ENCODE data around the gene DNAJC10. TPM values are rescaled to one million over a fixed set of nuclear protein-coding genes. Genes with fewer than 3 reads are reported as not detected.

Gene DNAJC10
- total RNA-seq, 1 donor from 2014 or later: 55.8 TPM

GRCh38 chr2:182814804-182815203, 98.7 kb downstream of the DNAJC10 start:
- Histone ChIP-seq H3K4me1 (peaks cover 8% of the 10 kb centered on the region), H3K9me3 (replicated peaks) (no peaks in the 10 kb centered on the region), H3K27ac (replicated peaks) (no peak overlapping the region), H3K27me3 (ENCODE audit: low read depth) (peaks cover 5% of the 10 kb centered on the region), H3K36me3 (no peaks in the 10 kb centered on the region), H3K4me3 (no peak overlapping the region)
- no peak for DNase-seq
- intact Hi-C loops (cut with micrococcal nuclease): no loop called here
- TF ChIP-seq CTCF (IDR thresholded peaks at IDR 0.05; ENCODE audit: borderline replicate concordance): no peak

- Histone ChIP-seq H3K4me3 (no peak overlapping the region), H3K27me3 (ENCODE audit: low read depth) (no peaks in the 10 kb centered on the region), H3K36me3 (no peaks in the 10 kb centered on the region), H3K27ac (replicated peaks) (no peak overlapping the region), H3K4me1 (peaks cover 8% of the 10 kb centered on the region), H3K9me3 (replicated peaks) (no peaks in the 10 kb centered on the region)
- TF ChIP-seq CTCF (IDR thresholded peaks at IDR 0.05; ENCODE audit: borderline replicate concordance): no peak
- intact Hi-C loops (cut with micrococcal nuclease): no loop called here
- no peak for DNase-seq
Measured at GRCh38 chr2:182816866-182817265, 100.8 kb downstream of the DNAJC10 start.

- Histone ChIP-seq H3K9me3 (replicated peaks) (no peaks in the 10 kb centered on the region), H3K27me3 (ENCODE audit: low read depth) (no peaks in the 10 kb centered on the region), H3K4me1 (peaks cover 8% of the 10 kb centered on the region), H3K4me3 (no peak overlapping the region), H3K27ac (replicated peaks) (no peak overlapping the region), H3K36me3 (no peaks in the 10 kb centered on the region)
- no peak for DNase-seq
- intact Hi-C loops (cut with micrococcal nuclease): no loop called here
- no peak for TF ChIP-seq CTCF (IDR thresholded peaks at IDR 0.05; ENCODE audit: borderline replicate concordance)
Measured at GRCh38 chr2:182817558-182817957, 101.5 kb downstream of the DNAJC10 start.

GRCh38 chr2:182818501-182818900, 102.4 kb downstream of the DNAJC10 start:
- Histone ChIP-seq H3K27me3 (ENCODE audit: low read depth) (no peaks in the 10 kb centered on the region), H3K36me3 (no peaks in the 10 kb centered on the region), H3K4me1 (peaks cover 8% of the 10 kb centered on the region), H3K9me3 (replicated peaks) (no peaks in the 10 kb centered on the region), H3K4me3 (no peak overlapping the region), H3K27ac (replicated peaks) (no peak overlapping the region)
- no peak for DNase-seq
- intact Hi-C loops (cut with micrococcal nuclease): no loop called here
- TF ChIP-seq CTCF (IDR thresholded peaks at IDR 0.05; ENCODE audit: borderline replicate concordance): no peak

- no peaks in the 10 kb centered on the region for H3K9me3 ChIP-seq (replicated peaks)
- H3K36me3 ChIP-seq: no peaks in the 10 kb centered on the region
- peaks cover 8% of the 10 kb centered on the region for H3K4me1 ChIP-seq
- intact Hi-C loops (cut with micrococcal nuclease): no loop called here
- H3K27me3 ChIP-seq (ENCODE audit: low read depth): no peaks in the 10 kb centered on the region
- no peak for DNase-seq
- H3K4me3 ChIP-seq: no peak overlapping the region
- no peak overlapping the region for H3K27ac ChIP-seq (replicated peaks)
- TF ChIP-seq CTCF (IDR thresholded peaks at IDR 0.05; ENCODE audit: borderline replicate concordance): no peak
Measured at GRCh38 chr2:182818925-182819324, 102.9 kb downstream of the DNAJC10 start.

GRCh38 chr2:182819412-182819811, 103.4 kb downstream of the DNAJC10 start:
- no peak for DNase-seq
- Histone ChIP-seq H3K4me1 (peaks cover 8% of the 10 kb centered on the region), H3K27ac (replicated peaks) (no peak overlapping the region), H3K36me3 (no peaks in the 10 kb centered on the region), H3K9me3 (replicated peaks) (no peaks in the 10 kb centered on the region), H3K27me3 (ENCODE audit: low read depth) (no peaks in the 10 kb centered on the region), H3K4me3 (no peak overlapping the region)
- TF ChIP-seq CTCF (IDR thresholded peaks at IDR 0.05; ENCODE audit: borderline replicate concordance): no peak
- intact Hi-C loops (cut with micrococcal nuclease): no loop called here

All from left ventricle myocardium inferior (tissue), 1 donor.